ENCODE data around the gene AK2.

AK2 gene

DNA sequence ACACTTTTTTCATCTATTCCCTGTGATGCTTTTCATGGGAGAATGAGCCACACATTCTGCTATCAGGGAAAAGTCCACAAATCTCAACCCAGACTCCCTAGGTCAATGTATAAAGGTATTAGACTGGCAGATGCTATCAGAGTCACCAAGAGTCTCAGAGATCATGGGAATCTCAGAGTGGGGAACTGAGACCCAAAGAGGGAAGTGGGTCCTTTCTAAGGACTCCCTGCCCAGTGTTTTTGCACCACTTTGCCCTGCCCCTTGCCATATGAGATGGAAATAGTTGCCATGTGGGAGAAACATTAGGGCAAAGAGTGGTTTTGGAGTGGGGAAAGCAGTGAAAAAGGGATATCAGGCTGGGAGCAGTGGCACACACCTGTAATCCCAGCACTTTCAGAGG lies 25.2 kb upstream of the AK2 start:
- Histone ChIP-seq H4K20me1 (ENCODE audit: insufficient read depth, low read length) (no peaks in the 10 kb centered on the region), H3K9me3 (replicated peaks; ENCODE audit: insufficient read depth, low read length) (no peaks in the 10 kb centered on the region), H3K36me3 (replicated peaks; ENCODE audit: insufficient read depth, low read length) (no peaks in the 10 kb centered on the region), H3K9me2 (replicated peaks; ENCODE audit: insufficient read depth, low read length) (no peaks in the 10 kb centered on the region), H3K4me3 (ENCODE audit: low read length) (no peak overlapping the region), H2AFZ (ENCODE audit: low read length) (no peak overlapping the region), H3K4me2 (ENCODE audit: low read depth, low read length) (no peak overlapping the region), H3K9ac (ENCODE audit: low read length) (no peak overlapping the region), H3K27ac (ENCODE audit: low read length) (no peak overlapping the region), H3K79me2 (ENCODE audit: low read length) (no peaks in the 10 kb centered on the region), H3K27me3 (replicated peaks; ENCODE audit: insufficient read depth, low read length) (no peaks in the 10 kb centered on the region), H3K4me1 (ENCODE audit: low read length) (no peaks in the 10 kb centered on the region), H3F3A (ENCODE audit: insufficient read depth, low read length) (no peaks in the 10 kb centered on the region)
- DNase-seq, result no peak
- TF ChIP-seq, protein P1, sequence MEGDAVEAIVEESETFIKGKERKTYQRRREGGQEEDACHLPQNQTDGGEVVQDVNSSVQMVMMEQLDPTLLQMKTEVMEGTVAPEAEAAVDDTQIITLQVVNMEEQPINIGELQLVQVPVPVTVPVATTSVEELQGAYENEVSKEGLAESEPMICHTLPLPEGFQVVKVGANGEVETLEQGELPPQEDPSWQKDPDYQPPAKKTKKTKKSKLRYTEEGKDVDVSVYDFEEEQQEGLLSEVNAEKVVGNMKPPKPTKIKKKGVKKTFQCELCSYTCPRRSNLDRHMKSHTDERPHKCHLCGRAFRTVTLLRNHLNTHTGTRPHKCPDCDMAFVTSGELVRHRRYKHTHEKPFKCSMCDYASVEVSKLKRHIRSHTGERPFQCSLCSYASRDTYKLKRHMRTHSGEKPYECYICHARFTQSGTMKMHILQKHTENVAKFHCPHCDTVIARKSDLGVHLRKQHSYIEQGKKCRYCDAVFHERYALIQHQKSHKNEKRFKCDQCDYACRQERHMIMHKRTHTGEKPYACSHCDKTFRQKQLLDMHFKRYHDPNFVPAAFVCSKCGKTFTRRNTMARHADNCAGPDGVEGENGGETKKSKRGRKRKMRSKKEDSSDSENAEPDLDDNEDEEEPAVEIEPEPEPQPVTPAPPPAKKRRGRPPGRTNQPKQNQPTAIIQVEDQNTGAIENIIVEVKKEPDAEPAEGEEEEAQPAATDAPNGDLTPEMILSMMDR (IDR thresholded peaks at IDR 0.05; ENCODE audit: low read length), result no peak
- TF ChIP-seq EZH2phosphoT487 (IDR thresholded peaks at IDR 0.05; ENCODE audit: low read length), result no peak
- TF ChIP-seq EZH2 (optimal IDR thresholded peaks at IDR 0.05; ENCODE audit: low read depth, low read length), result no peak

DNA sequence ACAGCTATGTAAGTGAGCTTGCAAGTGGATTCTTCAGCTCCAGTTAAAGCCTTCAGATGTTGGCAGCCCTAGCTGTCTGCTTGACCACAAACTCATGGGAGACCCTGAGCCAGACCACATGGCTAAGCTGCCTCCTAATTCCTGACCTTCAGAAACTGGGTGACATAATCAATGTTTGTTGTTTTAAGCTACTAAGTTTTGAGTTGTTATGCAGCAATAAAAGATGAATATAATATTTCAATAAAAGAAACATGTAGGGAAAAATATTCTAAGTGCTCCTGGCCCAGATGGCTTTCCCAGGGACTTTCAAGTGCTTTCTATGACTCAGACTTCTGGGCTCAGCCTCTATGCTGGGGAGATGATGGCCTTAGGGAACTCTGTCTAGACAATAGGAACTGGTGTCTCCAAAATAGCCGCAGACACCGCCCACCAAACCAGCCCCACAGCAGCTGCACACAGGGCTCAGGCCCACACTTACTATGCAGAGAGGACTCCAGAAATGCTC lies 23.9 kb upstream of the AK2 start:
- DNase-seq, result no peak

DNA sequence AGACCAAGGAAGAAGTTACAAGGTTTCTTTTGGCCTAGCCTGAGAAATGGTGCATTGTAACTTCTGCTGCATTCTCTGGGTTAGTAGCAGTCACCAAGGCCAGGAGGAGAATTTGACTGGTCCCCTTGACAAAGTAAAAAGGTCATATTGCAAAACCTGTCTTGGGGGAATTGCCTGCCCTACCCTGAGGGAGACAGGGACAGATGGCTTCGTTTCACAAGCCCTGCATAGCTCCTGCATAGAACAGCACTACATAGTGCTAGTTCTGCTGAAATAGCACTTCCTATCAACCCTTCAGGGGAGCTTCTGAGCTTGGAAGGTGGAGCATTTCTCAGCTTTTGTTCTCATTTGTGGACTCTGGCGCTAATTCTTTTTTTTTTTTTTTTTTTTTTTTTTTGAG lies 20.4 kb upstream of the AK2 start:
- H3K9ac ChIP-seq (ENCODE audit: low read length), result no peak overlapping the region
- no peak overlapping the region for H2AFZ ChIP-seq (ENCODE audit: low read length)
- H3K4me2 ChIP-seq (ENCODE audit: low read depth, low read length), result no peak overlapping the region
- no peak overlapping the region for H3K27ac ChIP-seq (ENCODE audit: low read length)
- no peaks in the 10 kb centered on the region for H3K27me3 ChIP-seq (replicated peaks; ENCODE audit: insufficient read depth, low read length)
- no peaks in the 10 kb centered on the region for H3K9me2 ChIP-seq (replicated peaks; ENCODE audit: insufficient read depth, low read length)
- TF ChIP-seq EZH2phosphoT487 (IDR thresholded peaks at IDR 0.05; ENCODE audit: low read length) (no peak), EZH2 (optimal IDR thresholded peaks at IDR 0.05; ENCODE audit: low read depth, low read length) (no peak)
- TF ChIP-seq, protein P1 (IDR thresholded peaks at IDR 0.05; ENCODE audit: low read length), result no peak
- H3K4me1 ChIP-seq (ENCODE audit: low read length), result no peaks in the 10 kb centered on the region
- no peak for DNase-seq
- H3K4me3 ChIP-seq (ENCODE audit: low read length), result no peak overlapping the region
- H4K20me1 ChIP-seq (ENCODE audit: insufficient read depth, low read length), result no peaks in the 10 kb centered on the region
- no peaks in the 10 kb centered on the region for H3K79me2 ChIP-seq (ENCODE audit: low read length)
- H3K9me3 ChIP-seq (replicated peaks; ENCODE audit: insufficient read depth, low read length), result no peaks in the 10 kb centered on the region
- no peaks in the 10 kb centered on the region for H3F3A ChIP-seq (ENCODE audit: insufficient read depth, low read length)
- no peaks in the 10 kb centered on the region for H3K36me3 ChIP-seq (replicated peaks; ENCODE audit: insufficient read depth, low read length)

More for the DNA sequence above, 23.9 kb upstream of the AK2 start:
- no peak overlapping the region for H2AFZ ChIP-seq (ENCODE audit: low read length)
- H3K9me2 ChIP-seq (replicated peaks; ENCODE audit: insufficient read depth, low read length), result no peaks in the 10 kb centered on the region
- H3K4me1 ChIP-seq (ENCODE audit: low read length), result no peaks in the 10 kb centered on the region
- H3K4me2 ChIP-seq (ENCODE audit: low read depth, low read length), result no peak overlapping the region
- no peak overlapping the region for H3K4me3 ChIP-seq (ENCODE audit: low read length)
- no peaks in the 10 kb centered on the region for H3K9me3 ChIP-seq (replicated peaks; ENCODE audit: insufficient read depth, low read length)
- TF ChIP-seq EZH2 (optimal IDR thresholded peaks at IDR 0.05; ENCODE audit: low read depth, low read length) (no peak), EZH2phosphoT487 (IDR thresholded peaks at IDR 0.05; ENCODE audit: low read length) (no peak)
- TF ChIP-seq, protein P1 (IDR thresholded peaks at IDR 0.05; ENCODE audit: low read length), result no peak
- H3K27me3 ChIP-seq (replicated peaks; ENCODE audit: insufficient read depth, low read length), result no peaks in the 10 kb centered on the region
- H3F3A ChIP-seq (ENCODE audit: insufficient read depth, low read length), result no peaks in the 10 kb centered on the region
- H3K9ac ChIP-seq (ENCODE audit: low read length), result no peak overlapping the region
- no peak overlapping the region for H3K27ac ChIP-seq (ENCODE audit: low read length)
- H4K20me1 ChIP-seq (ENCODE audit: insufficient read depth, low read length), result no peaks in the 10 kb centered on the region
- no peaks in the 10 kb centered on the region for H3K79me2 ChIP-seq (ENCODE audit: low read length)
- no peaks in the 10 kb centered on the region for H3K36me3 ChIP-seq (replicated peaks; ENCODE audit: insufficient read depth, low read length)

Measured in MM.1S (cell line).